Spleen (tissue), 11 donors: Measurements from ENCODE around the gene ZKSCAN5. TPM values are rescaled to one million over a fixed set of nuclear protein-coding genes. Genes with fewer than 3 reads are reported as not detected.
"Not testable (repeated sequence)": the region's sequence is repeated elsewhere in the genome, so short reads cannot be mapped to it uniquely, and the experiment has no call there.

Experiments
- DNase-seq: peaks from one replicate; pipeline ENCODE4 v3.0.0-alpha.2; 2020
- H3K27ac ChIP-seq, 8 donors: fragments of 200-600 bp; sonication (generic) in 7 of 8; 1 replicate in 4 of 8; 2 replicates in 4 of 8; pipeline versions ENCODE4 v1.5.0 to v1.8.0; 2016 to 2021; ENCODE audit warnings: inconsistent platforms in 4 of 8, mild to moderate bottlenecking in 4 of 8, moderate library complexity in 1 of 8
- H3K27me3 ChIP-seq, 7 donors: fragments of 200-600 bp; sonication (generic) in 6 of 7; replicated peaks in 1 of 7; 1 replicate in 4 of 7; 2 replicates in 3 of 7; pipeline versions ENCODE4 v1.5.0 to v1.8.0; 2016 to 2021; ENCODE audit warnings: inconsistent platforms in 3 of 7, mild to moderate bottlenecking in 1 of 7
- H3K36me3 ChIP-seq, 6 donors: fragments of 200-600 bp; sonication (generic) in 5 of 6; 1 replicate in 4 of 6; 2 replicates in 2 of 6; pipeline versions ENCODE4 v1.5.0 to v1.8.0; 2016 to 2021; ENCODE audit warnings: inconsistent platforms in 2 of 6
- H3K4me1 ChIP-seq, 6 donors: fragments of 200-600 bp; sonication (generic) in 5 of 6; 1 replicate in 3 of 6; 2 replicates in 3 of 6; pipeline versions ENCODE4 v1.5.0 to v1.8.0; 2016 to 2021; ENCODE audit warnings: inconsistent platforms in 3 of 6
- H3K4me3 ChIP-seq, 8 donors: fragments of 200-600 bp; sonication (generic) in 7 of 8; 1 replicate in 4 of 8; 2 replicates in 4 of 8; pipeline versions ENCODE4 v1.5.0 to v1.8.0; 2016 to 2021; ENCODE audit warnings: inconsistent platforms in 4 of 8, mild to moderate bottlenecking in 4 of 8, moderate library complexity in 2 of 8
- H3K9me3 ChIP-seq, 8 donors: fragments of 200-600 bp; sonication (generic) in 7 of 8; 1 replicate in 4 of 8; 2 replicates in 4 of 8; pipeline versions ENCODE4 v1.5.0 to v1.8.0; 2016 to 2021; ENCODE audit warnings: inconsistent platforms in 4 of 8
- CTCF ChIP-seq, 11 experiments: fragments of 200-600 bp in 7 of 11; fragments of 450-650 bp in 4 of 11; sonication (generic) in 4 of 11; IDR thresholded peaks in 8 of 11; conservative IDR thresholded peaks in 3 of 11; 1 replicate in 7 of 11; 2 replicates in 4 of 11; pipeline versions ENCODE4 v1.4.0 to v1.8.0; 2016 to 2021; ENCODE audit warnings: antibody characterized with exemption in 11 of 11, inconsistent platforms in 4 of 11, mild to moderate bottlenecking in 1 of 11
- POLR2A ChIP-seq, 3 donors: fragments of 450-650 bp; IDR thresholded peaks; one replicate each; pipeline ENCODE4 v1.5.1; 2017; ENCODE audit warnings: antibody characterized with exemption in 3 of 3, mild to moderate bottlenecking in 1 of 3
- POLR2AphosphoS5 ChIP-seq, 3 donors: sonication (generic); formaldehyde crosslinking; IDR thresholded peaks; one replicate each; pipeline ENCODE4 v1.5.1; 2017; ENCODE audit warnings: antibody characterized with exemption in 3 of 3
- WGBS, 5 donors: extraction: QIAGEN DNeasy Blood & Tissue Kit in 3 of 5; methylation state at CpG; one replicate each; pipeline versions ENCODE4 v1.1.5 to v1.1.7; 2013 to 2018; 5-methylcytosine and 5-hydroxymethylcytosine counted together
- intact Hi-C: fragments of 100-400 bp; cut with DNase I; formaldehyde crosslinking; loops from one replicate; pipeline ENCODE4 v1.15.0; 2023; ENCODE audit warnings: low total_unique reads
- polyA plus RNA-seq, 3 donors: library from polyadenylated mRNA; stranded (reverse); fragments of 200-250 nt; gene quantifications; one replicate each; pipeline ENCODE4 v1.2.1, GENCODE V29; 2013
- total RNA-seq, 7 donors: library from RNA; depleted of rRNA in 3 of 7; stranded (reverse); fragments of >200 nt in 3 of 7; fragmentation: NEBNext Ultra II Directional in 4 of 7; extraction: Animal tissue kit (Norgen Biotek cat#: 25700) in 4 of 7; gene quantifications; one replicate each; pipeline versions ENCODE4 v1.1.0 to v1.2.1, GENCODE V29; 2016 to 2021
- donor health status: healthy with polysubstance abuse.
- donor health status: DM: no; HTN: no; CAD: no; lungs with moderate emphysema.
- donor health status: DM: no; HTN: no; CAD: no.
- donor health status: Bipolar disorder and iron deficiency.
- donor health status: healthy.
- donor health status: DM: no; HTN: no; CAD: no.
- donor health status: DM: yes; HTN: yes; CAD: no.

ZKSCAN5 gene
- total and polyA plus RNA-seq, 10 donors, result 2.9 to 12.2 (median 8.5) TPM

GRCh38 chr7:99562114-99562784 lies 57.8 kb downstream of the ZKSCAN5 start:
- Histone ChIP-seq H3K9me3 (no peaks in the 10 kb centered on the region), H3K4me3 (no peak overlapping the region), H3K27me3 (no peaks in the 10 kb centered on the region), H3K27ac (no peak overlapping the region), H3K4me1 (peaks cover 10 to 56% (median 32%) of the 10 kb centered on the region in 6 donors), H3K36me3 (peaks cover 0 to 73% (median 64%) of the 10 kb centered on the region in 6 donors)
- DNase-seq, result no peak
- intact Hi-C loops, result no loop called here
- TF ChIP-seq CTCF (IDR thresholded peaks at IDR 0.05 in 8 of 11, conservative IDR thresholded peaks at IDR 0.05 in 3 of 11), result no peak
- no peak for TF ChIP-seq POLR2A (IDR thresholded peaks at IDR 0.05)
- no peak for TF ChIP-seq POLR2AphosphoS5 (IDR thresholded peaks at IDR 0.05)
- WGBS, 5 donors, result 85 to 97% (median 93%) methylated on average over 9 of the region's 9 CpGs

- intact Hi-C loops, result no loop called here
- no peak overlapping the region for H3K27ac ChIP-seq
- peaks cover 0 to 78% (median 64%) of the 10 kb centered on the region in 6 donors for H3K36me3 ChIP-seq
- no peaks in the 10 kb centered on the region for H3K9me3 ChIP-seq
- TF ChIP-seq POLR2AphosphoS5 (IDR thresholded peaks at IDR 0.05) (no peak), CTCF (IDR thresholded peaks at IDR 0.05 in 8 of 11, conservative IDR thresholded peaks at IDR 0.05 in 3 of 11) (no peak), POLR2A (IDR thresholded peaks at IDR 0.05) (no peak)
- no peak overlapping the region for H3K4me3 ChIP-seq
- no peaks in the 10 kb centered on the region for H3K27me3 ChIP-seq
- DNase-seq, result no peak
- H3K4me1 ChIP-seq, result peaks cover 7 to 50% (median 27%) of the 10 kb centered on the region in 6 donors
- 62 to 82% (median 76%) methylated on average over 2 of the region's 2 CpGs for WGBS, 5 donors
These were observed 58.4 kb downstream of the ZKSCAN5 start for GRCh38 chr7:99562832-99563231.

- TF ChIP-seq POLR2AphosphoS5 (IDR thresholded peaks at IDR 0.05), result no peak
- TF ChIP-seq POLR2A (IDR thresholded peaks at IDR 0.05), result no peak
- TF ChIP-seq CTCF (IDR thresholded peaks at IDR 0.05 in 8 of 11, conservative IDR thresholded peaks at IDR 0.05 in 3 of 11), result no peak
- peaks cover 0 to 87% (median 68%) of the 10 kb centered on the region in 6 donors for H3K36me3 ChIP-seq
- no peaks in the 10 kb centered on the region for H3K9me3 ChIP-seq
- DNase-seq, result no peak
- intact Hi-C loops, result no loop called here
- peaks cover 7 to 48% (median 26%) of the 10 kb centered on the region in 6 donors for H3K4me1 ChIP-seq
- no peaks in the 10 kb centered on the region for H3K27me3 ChIP-seq
- H3K4me3 ChIP-seq, result no peak overlapping the region
- no peak overlapping the region for H3K27ac ChIP-seq
- WGBS, 5 donors, result 92 to 97% (median 95%) methylated on average over 10 of the region's 10 CpGs
These were observed 59.2 kb downstream of the ZKSCAN5 start for GRCh38 chr7:99563650-99564049.

- intact Hi-C loops, result not testable (repeated sequence)
- peaks cover 0 to 100% (median 61%) of the 10 kb centered on the region in 6 donors for H3K36me3 ChIP-seq
- 96 to 98% (median 97%) methylated on average over 7 of the region's 7 CpGs for WGBS, 5 donors
These were observed 64.3 kb downstream of the ZKSCAN5 start for GRCh38 chr7:99568770-99569169.

More at GRCh38 chr7:99568770-99569169, 64.3 kb downstream of the ZKSCAN5 start:
- H3K9me3 ChIP-seq, H3K4me3 ChIP-seq, DNase-seq, H3K27ac ChIP-seq, H3K4me1 ChIP-seq, H3K27me3 ChIP-seq: not testable (repeated sequence)
